Ovary (tissue), 3 donors: ENCODE results near the gene AFAP1.

Source experiments
- CTCF ChIP-seq, 3 donors: fragments of 450-650 bp in 2 of 3; fragments of 200-600 bp in 1 of 3; IDR thresholded peaks; one replicate each; pipeline versions ENCODE4 v1.5.1 to v1.8.0; 2016 to 2022; ENCODE audit warnings: antibody characterized with exemption in 3 of 3, mild to moderate bottlenecking in 1 of 3
- EP300 ChIP-seq: sonication (generic); formaldehyde crosslinking; IDR thresholded peaks from one replicate; pipeline ENCODE4 v1.6.1; 2017; ENCODE audit warnings: antibody characterized with exemption
- POLR2A ChIP-seq: fragments of 450-650 bp; IDR thresholded peaks from one replicate; pipeline ENCODE4 v1.6.1; 2017; ENCODE audit warnings: antibody characterized with exemption, mild to moderate bottlenecking, moderate library complexity
- donor health status: DM: no; HTN: no; CAD: no.

GRCh38 chr4:7872264-7872771, 67.3 kb downstream of the AFAP1 start:
- TF ChIP-seq POLR2A = no peak
- TF ChIP-seq CTCF (IDR thresholded peaks at IDR 0.05) = no peak
- no peak for TF ChIP-seq EP300
